Neural cell (in vitro differentiated cells): ENCODE results near the gene DOCK2. TPM values are rescaled to one million over a fixed set of nuclear protein-coding genes. Genes with fewer than 3 reads are reported as not detected.

ENCODE experiments used
- H2AFZ ChIP-seq: fragments of 200-600, 300-800 bp; sonication (generic), shearing (Covaris generic); 2 replicates; pipeline ENCODE4 v1.6.0; 2014; ENCODE audit warnings: low read depth, mild to moderate bottlenecking, antibody characterized with exemption, low read length, moderate library complexity
- H3F3A ChIP-seq: fragments of 200-600 bp; shearing (Covaris generic); 2 replicates; pipeline ENCODE4 v1.6.1; 2016; ENCODE audit warnings: mild to moderate bottlenecking, moderate library complexity, mixed read lengths, antibody characterized with exemption, low read length; ENCODE audit not compliant: insufficient read depth, poor library complexity, severe bottlenecking
- H3K27ac ChIP-seq: fragments of 200-600, 300-800 bp; sonication (generic), shearing (Covaris generic); 2 replicates; pipeline ENCODE4 v1.5.1; 2014; ENCODE audit warnings: mild to moderate bottlenecking, low read length, moderate library complexity
- H3K27me3 ChIP-seq: fragments of 300-800, 200-600 bp; sonication (generic), shearing (Covaris generic); 2 replicates; pipeline ENCODE4 v1.6.0; 2014; ENCODE audit warnings: mild to moderate bottlenecking, low read depth, low read length, moderate library complexity; ENCODE audit not compliant: insufficient read depth
- H3K36me3 ChIP-seq: fragments of 300-800, 200-600 bp; sonication (generic), shearing (Covaris generic); 2 replicates; pipeline ENCODE4 v1.5.1; 2014; ENCODE audit warnings: mild to moderate bottlenecking, antibody characterized with exemption, low read length, moderate library complexity; ENCODE audit not compliant: insufficient read depth
- H3K4me2 ChIP-seq: fragments of 300-800, 200-600 bp; sonication (generic), shearing (Covaris generic); 2 replicates; pipeline ENCODE4 v1.6.0; 2014; ENCODE audit warnings: mild to moderate bottlenecking, low read length
- H3K4me3 ChIP-seq: fragments of 300-800, 200-600 bp; sonication (generic), shearing (Covaris generic); 2 replicates; pipeline ENCODE4 v1.5.1; 2014; ENCODE audit warnings: mild to moderate bottlenecking, low read length, moderate library complexity
- H3K79me2 ChIP-seq: fragments of 200-600 bp; shearing (Covaris generic); replicated peaks from 2 replicates; pipeline ENCODE4 v1.6.0; 2014; ENCODE audit warnings: mild to moderate bottlenecking, low read length, moderate library complexity; ENCODE audit not compliant: insufficient read depth
- H3K9ac ChIP-seq: fragments of 300-800, 200-600 bp; sonication (generic), shearing (Covaris generic); 2 replicates; pipeline ENCODE4 v1.6.1; 2016; ENCODE audit warnings: mild to moderate bottlenecking, low read length, mixed read lengths
- H3K9me2 ChIP-seq: fragments of 200-600 bp; shearing (Covaris generic); 2 replicates; pipeline ENCODE4 v1.6.1; 2016; ENCODE audit warnings: mild to moderate bottlenecking, low read length, mixed read lengths; ENCODE audit not compliant: insufficient read depth
- H3K9me3 ChIP-seq: fragments of 200-600, 300-800 bp; sonication (generic), shearing (Covaris generic); 2 replicates; pipeline ENCODE4 v1.6.1; 2016; ENCODE audit warnings: mild to moderate bottlenecking, mixed run types, low read length, moderate library complexity, mixed read lengths
- H4K20me1 ChIP-seq: fragments of 200-600 bp; shearing (Covaris generic); 2 replicates; pipeline ENCODE4 v1.6.1; 2016; ENCODE audit warnings: mild to moderate bottlenecking, mixed run types; ENCODE audit not compliant: insufficient read depth
- CTCF ChIP-seq: fragments of 450-650 bp; IDR thresholded peaks from 2 replicates; pipeline ENCODE4 v1.5.1; 2014; ENCODE audit warnings: antibody characterized with exemption, mild to moderate bottlenecking, moderate library complexity; ENCODE audit not compliant: poor library complexity, severe bottlenecking
- EP300 ChIP-seq: fragments of 450-650 bp; conservative IDR thresholded peaks from 2 replicates; pipeline ENCODE4 v1.6.1; 2014; ENCODE audit warnings: antibody characterized with exemption, mild to moderate bottlenecking, moderate library complexity; ENCODE audit not compliant: poor library complexity, severe bottlenecking
- EZH2 ChIP-seq: fragments of 200-600, 300-800 bp; shearing (Covaris generic), sonication (generic); IDR thresholded peaks from 2 replicates; pipeline ENCODE4 v1.6.1; 2014; ENCODE audit warnings: antibody characterized with exemption, low read length, borderline replicate concordance, mild to moderate bottlenecking; ENCODE audit not compliant: insufficient read depth, poor library complexity, severe bottlenecking
- MXI1 ChIP-seq: fragments of 450-650 bp; conservative IDR thresholded peaks from 2 replicates; pipeline ENCODE4 v1.6.1; 2014; ENCODE audit warnings: antibody characterized with exemption, mild to moderate bottlenecking; ENCODE audit not compliant: poor library complexity, severe bottlenecking
- POLR2AphosphoS5 ChIP-seq: IDR thresholded peaks from 2 replicates; pipeline ENCODE4 v1.6.1; 2012
- RAD21 ChIP-seq: fragments of 450-650 bp; conservative IDR thresholded peaks from 2 replicates; pipeline ENCODE4 v1.6.1; 2014; ENCODE audit warnings: antibody characterized with exemption, mild to moderate bottlenecking, moderate library complexity
- REST ChIP-seq: IDR thresholded peaks from 2 replicates; pipeline ENCODE4 v1.6.1; 2012; ENCODE audit warnings: borderline replicate concordance
- SMC3 ChIP-seq: fragments of 450-650 bp; conservative IDR thresholded peaks from 2 replicates; pipeline ENCODE4 v1.6.1; 2014; ENCODE audit warnings: antibody characterized with exemption, mild to moderate bottlenecking, moderate library complexity; ENCODE audit not compliant: poor library complexity
- TAF1 ChIP-seq: IDR thresholded peaks from 2 replicates; pipeline ENCODE4 v1.6.1; 2012; ENCODE audit warnings: low read depth
- polyA plus RNA-seq: library from polyadenylated mRNA; depleted of rRNA; stranded (reverse); fragments of >200 nt; gene quantifications from 2 replicates; pipeline ENCODE4 v1.2.3, GENCODE V29; 2014

The DOCK2 gene
- polyA plus RNA-seq, 1 donor from 2014 or later: 0.15 TPM

- no peak overlapping the region for H3K4me2 ChIP-seq
- TF ChIP-seq EP300 (no peak), CTCF (no peak), REST (no peak), RAD21 (no peak), POLR2AphosphoS5 (no peak)
- no peaks in the 10 kb centered on the region for H3K9me2 ChIP-seq
- H3K4me3 ChIP-seq: no peak overlapping the region
- no peak overlapping the region for H3K9ac ChIP-seq
- no peaks in the 10 kb centered on the region for H3K9me3 ChIP-seq
- H4K20me1 ChIP-seq: no peaks in the 10 kb centered on the region
- no peaks in the 10 kb centered on the region for H3K79me2 ChIP-seq
- H3F3A ChIP-seq: no peaks in the 10 kb centered on the region
- no peak overlapping the region for H3K27ac ChIP-seq
- no peak overlapping the region for H2AFZ ChIP-seq
- H3K36me3 ChIP-seq: no peaks in the 10 kb centered on the region
- no peaks in the 10 kb centered on the region for H3K27me3 ChIP-seq
These were observed 439.1 kb downstream of the DOCK2 start for GRCh38 chr5:170076211-170076610.

GRCh38 chr5:170076739-170077138, 439.7 kb downstream of the DOCK2 start:
- Histone ChIP-seq H4K20me1 (no peaks in the 10 kb centered on the region), H3K27ac (no peak overlapping the region), H3K36me3 (no peaks in the 10 kb centered on the region), H3K9ac (no peak overlapping the region), H3K79me2 (no peaks in the 10 kb centered on the region), H3K9me2 (no peaks in the 10 kb centered on the region), H3F3A (no peaks in the 10 kb centered on the region), H3K4me2 (no peak overlapping the region), H3K27me3 (no peaks in the 10 kb centered on the region), H3K4me3 (no peak overlapping the region), H2AFZ (no peak overlapping the region), H3K9me3 (no peaks in the 10 kb centered on the region)
- no peak for TF ChIP-seq EZH2

- TF ChIP-seq RAD21 (no peak), SMC3 (no peak), MXI1 (no peak), POLR2AphosphoS5 (no peak), TAF1 (no peak), CTCF (no peak), EZH2 (no peak), EP300 (no peak), REST (no peak)
- Histone ChIP-seq H2AFZ (no peak overlapping the region), H3K9ac (no peak overlapping the region), H3K9me2 (no peaks in the 10 kb centered on the region), H3K27me3 (no peaks in the 10 kb centered on the region), H3K27ac (no peak overlapping the region), H4K20me1 (no peaks in the 10 kb centered on the region), H3K4me2 (no peak overlapping the region), H3F3A (no peaks in the 10 kb centered on the region), H3K9me3 (no peaks in the 10 kb centered on the region), H3K36me3 (no peaks in the 10 kb centered on the region), H3K79me2 (no peaks in the 10 kb centered on the region), H3K4me3 (no peak overlapping the region)
These were observed 440.5 kb downstream of the DOCK2 start for GRCh38 chr5:170077526-170077925.
